ENCODE results near the gene ARHGEF1.
A peak's percentile ranks its signal among the peaks of the same experiment; 100 is the strongest.

Gene ARHGEF1, protein sequence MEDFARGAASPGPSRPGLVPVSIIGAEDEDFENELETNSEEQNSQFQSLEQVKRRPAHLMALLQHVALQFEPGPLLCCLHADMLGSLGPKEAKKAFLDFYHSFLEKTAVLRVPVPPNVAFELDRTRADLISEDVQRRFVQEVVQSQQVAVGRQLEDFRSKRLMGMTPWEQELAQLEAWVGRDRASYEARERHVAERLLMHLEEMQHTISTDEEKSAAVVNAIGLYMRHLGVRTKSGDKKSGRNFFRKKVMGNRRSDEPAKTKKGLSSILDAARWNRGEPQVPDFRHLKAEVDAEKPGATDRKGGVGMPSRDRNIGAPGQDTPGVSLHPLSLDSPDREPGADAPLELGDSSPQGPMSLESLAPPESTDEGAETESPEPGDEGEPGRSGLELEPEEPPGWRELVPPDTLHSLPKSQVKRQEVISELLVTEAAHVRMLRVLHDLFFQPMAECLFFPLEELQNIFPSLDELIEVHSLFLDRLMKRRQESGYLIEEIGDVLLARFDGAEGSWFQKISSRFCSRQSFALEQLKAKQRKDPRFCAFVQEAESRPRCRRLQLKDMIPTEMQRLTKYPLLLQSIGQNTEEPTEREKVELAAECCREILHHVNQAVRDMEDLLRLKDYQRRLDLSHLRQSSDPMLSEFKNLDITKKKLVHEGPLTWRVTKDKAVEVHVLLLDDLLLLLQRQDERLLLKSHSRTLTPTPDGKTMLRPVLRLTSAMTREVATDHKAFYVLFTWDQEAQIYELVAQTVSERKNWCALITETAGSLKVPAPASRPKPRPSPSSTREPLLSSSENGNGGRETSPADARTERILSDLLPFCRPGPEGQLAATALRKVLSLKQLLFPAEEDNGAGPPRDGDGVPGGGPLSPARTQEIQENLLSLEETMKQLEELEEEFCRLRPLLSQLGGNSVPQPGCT

DNA sequence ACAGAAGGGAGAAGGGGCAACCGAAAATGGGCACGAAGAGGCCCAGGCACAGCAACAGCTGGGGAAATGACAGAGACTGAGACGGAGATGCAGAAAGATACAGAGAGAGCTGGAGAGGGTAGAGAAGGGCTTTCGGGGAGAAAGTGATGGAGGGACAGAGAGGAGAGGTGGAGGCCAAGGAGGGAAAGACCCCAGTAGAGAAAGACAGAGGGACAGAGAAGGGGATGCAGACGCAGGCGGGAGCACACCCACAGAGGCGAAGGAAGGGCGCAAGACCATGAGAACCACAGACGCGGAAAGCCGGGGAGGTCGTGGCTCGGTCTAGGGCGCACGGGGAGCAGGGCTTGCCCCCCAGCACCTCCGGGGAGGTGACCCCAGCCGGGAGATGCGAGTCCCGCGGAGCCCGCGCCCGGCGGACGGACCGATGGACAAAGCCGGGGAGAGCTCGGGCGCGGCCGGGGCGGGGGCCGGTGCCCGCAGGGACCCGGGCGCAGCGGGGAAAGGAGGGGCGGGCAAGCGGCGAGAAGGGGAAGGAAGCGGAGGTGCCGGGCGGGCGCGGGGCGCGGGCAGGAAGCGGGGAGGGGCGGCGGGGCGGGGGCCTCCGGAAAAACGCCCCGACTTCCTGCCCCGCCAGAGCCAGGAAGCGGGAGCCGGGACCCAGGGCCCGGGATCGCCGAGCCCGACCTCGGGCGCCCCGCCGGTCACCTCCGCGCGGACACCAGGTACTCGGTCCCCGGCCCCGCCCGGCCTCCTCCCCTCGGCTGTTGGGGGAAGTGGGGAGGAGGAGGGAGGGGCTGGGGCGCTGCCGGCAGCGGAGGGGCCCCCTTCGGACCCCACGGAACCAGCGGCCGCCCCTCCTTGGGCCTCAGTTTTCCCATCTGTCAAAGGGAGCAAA lies at the start of gene ARHGEF1:
TSS of gene ARHGEF1 (plus strand) at position 617 of the 895 bp plus-strand sequence. CDS start 4,899 bp downstream, outside the sequence.
- DNase-seq (ENCODE audit: low read depth), result no peak

DNA sequence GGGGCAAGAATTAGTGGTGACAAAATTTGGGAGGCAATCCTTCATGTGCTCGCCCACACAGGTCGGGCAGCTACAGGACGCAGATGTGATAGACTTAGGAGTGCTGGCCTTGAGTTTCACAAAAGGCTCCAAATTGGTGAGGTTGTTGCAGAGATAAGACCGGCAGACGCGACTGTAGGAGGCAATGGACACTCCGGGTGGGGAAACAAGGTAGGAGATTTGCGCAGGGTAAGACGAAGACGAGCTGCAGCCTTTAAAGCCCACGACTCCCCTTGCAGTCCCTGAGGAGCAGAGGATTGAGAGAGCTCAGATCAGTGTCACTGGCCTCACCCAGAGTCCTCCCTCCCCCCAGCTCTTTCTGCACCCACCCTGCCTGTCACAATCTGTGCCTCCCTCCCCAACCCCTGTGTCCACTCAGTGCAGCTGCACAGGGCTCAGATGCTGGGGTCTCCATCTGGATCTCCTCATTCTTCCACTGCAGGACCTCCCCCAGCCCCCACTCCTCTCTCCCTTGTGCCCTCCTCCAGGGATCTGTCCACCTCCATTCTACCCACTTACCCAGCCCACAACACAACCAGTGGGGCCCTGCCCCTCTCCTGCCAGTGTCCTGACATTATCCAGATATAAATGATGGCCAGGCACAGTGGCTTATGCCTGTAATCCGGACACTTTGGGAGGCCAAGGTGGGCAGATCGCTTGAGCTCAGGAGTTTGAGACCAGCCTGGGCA lies 44.8 kb upstream of the ARHGEF1 start:
- no peak for DNase-seq (ENCODE audit: low read depth)

DNA sequence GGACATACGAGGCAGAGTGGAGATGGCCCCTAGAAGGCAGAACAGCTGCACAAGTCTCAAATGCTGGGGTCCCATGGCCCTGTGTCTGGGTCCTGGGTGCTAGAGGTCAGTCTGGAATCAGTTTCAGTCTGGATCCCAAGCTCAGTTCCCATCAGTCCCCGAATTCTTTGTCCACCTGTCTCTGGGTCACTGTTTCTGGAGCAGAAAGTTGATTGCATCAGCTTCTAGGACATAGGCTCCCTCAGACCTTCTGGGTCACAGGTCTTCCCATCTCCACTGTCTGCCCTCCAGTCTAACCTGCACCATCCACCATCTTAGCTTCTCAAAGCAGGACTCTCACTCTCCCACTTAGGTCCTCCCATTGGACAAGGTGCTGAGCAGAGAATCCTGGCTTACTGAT lies 43.8 kb upstream of the ARHGEF1 start:
- DNase-seq (ENCODE audit: low read depth), result no peak

DNA sequence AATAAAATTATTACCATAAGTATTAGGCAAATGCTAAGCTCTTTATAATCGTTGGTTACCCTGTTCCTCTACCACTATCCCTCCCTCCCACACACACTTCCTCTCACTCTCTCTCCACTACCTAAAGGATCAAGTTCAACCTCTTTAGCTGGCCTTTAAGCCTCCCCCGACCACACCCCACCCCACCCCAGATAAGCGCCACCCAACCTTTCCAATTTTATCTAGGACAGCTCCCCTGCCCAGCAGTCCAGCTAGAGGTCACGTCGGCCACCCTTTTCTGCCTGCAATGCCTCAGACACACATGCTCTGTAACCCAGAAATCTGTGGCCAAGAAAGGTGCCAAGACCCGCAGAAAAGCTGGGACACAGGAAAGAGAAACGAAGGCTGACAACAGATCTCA lies 39.6 kb upstream of the ARHGEF1 start:
- no peak for DNase-seq (ENCODE audit: low read depth)

DNA sequence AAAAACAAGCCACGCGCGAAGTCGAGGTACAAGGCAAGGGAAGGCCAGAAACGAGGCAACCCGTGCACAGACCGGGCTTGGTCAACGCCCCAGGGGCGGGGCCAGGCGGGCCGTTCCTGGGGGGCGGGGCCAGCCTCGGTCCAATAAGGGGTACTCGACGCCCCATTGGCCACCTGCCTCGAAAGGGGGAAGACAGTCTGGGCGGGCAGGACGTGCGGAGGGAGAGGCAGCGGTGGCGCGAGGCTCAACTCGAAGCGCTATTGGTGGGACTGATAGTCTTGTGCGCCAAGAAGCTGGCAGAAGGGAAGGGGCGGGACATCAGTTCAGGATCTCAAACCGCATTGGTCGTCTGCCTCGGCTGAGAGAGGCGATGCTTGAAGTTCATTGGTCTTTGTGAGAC lies 38.4 kb upstream of the ARHGEF1 start, which contains the start of gene LYPD4:
TSS of gene LYPD4 (minus strand) at position 83 of the 400 bp plus-strand sequence. CDS start 5,398 bp downstream, outside the sequence.
- DNase-seq (ENCODE audit: low read depth), result no peak

DNA sequence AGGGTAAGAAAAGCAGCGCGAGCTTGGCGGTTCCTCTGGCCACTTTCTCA lies 38.2 kb upstream of the ARHGEF1 start, which contains the start of gene DMRTC2:
TSS of gene DMRTC2 (plus strand) at position 42 of the 50 bp plus-strand sequence. CDS start 2,387 bp downstream, outside the sequence.
- no peak for DNase-seq (ENCODE audit: low read depth)

DNA sequence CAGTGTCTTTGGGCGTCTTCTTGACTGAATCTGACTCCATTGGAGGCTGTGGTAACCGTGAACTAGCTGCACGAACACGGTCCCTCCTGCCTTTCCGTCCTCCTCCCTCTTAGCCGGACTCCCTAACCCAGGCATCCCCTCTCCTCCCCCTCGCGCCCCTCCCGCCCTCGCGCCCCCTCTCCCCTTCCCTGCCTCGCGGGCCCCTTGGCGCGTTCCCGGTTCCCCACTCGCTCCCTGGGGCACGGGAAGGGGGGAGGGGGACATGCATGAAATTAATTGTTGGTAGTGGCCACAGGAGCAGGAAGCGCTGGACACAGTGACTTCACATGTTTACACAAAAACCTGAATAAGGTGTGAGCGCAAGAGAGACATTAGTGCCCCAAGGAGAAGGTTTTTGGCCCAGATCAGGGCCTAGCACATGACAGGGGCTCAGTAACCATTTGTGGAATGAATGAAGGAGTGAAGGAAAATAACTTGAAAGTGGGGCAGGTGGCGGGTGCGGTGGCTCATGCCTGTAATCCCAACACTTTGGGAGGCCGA lies 37.9 kb upstream of the ARHGEF1 start:
- no peak for DNase-seq (ENCODE audit: low read depth)

DNA sequence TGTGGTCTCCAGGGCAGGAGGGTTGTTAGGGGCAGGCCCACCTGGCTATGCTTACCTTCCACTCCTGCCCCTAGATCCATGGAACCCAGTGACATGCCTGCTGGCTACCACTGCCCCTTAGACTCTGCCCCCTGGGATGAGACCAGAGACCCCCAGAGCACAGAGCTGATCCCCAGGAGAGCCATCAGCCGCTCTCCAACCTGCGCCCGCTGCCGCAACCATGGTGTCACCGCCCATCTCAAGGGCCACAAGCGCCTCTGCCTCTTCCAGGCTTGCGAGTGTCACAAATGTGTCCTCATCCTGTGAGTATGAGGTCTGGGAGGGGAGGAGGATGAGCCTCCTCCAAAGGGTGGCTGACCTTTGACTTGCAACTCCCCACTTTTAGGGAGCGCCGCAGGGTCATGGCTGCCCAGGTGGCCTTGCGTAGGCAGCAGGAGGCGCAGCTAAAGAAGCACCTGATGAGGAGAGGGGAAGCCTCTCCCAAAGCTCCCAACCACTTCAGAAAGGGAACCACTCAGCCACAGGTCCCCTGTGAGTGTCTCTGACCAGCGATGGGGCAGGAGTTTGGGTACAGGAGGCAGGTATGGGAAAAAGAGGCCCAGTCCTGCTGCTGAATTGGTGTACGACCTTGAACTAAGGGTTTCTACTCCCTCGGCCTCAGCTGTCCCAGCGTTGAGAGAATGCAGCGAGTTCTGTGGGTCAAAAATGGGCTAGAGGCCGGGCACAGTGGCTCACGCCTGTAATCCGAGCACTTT lies 35.5 kb upstream of the ARHGEF1 start:
- DNase-seq (ENCODE audit: low read depth), result no peak

DNA sequence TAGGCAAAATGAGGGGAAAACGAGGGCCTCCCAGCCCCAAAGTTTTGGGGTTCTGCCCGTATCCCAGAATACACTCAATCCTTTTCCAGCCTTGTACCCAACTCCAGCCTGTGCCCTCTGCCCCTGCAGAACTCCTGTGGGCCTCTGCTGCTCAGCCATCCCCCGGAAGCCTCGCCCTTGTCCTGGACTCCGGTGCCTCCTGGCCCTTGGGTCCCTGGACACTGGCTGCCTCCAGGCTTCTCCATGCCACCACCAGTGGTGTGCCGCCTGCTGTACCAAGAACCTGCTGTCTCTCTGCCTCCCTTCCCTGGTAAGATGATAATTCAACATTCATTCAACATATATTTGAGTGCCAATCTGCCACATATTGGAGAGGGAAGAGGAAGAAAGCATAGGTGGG lies 34.3 kb upstream of the ARHGEF1 start:
- no peak for DNase-seq (ENCODE audit: low read depth)

DNA sequence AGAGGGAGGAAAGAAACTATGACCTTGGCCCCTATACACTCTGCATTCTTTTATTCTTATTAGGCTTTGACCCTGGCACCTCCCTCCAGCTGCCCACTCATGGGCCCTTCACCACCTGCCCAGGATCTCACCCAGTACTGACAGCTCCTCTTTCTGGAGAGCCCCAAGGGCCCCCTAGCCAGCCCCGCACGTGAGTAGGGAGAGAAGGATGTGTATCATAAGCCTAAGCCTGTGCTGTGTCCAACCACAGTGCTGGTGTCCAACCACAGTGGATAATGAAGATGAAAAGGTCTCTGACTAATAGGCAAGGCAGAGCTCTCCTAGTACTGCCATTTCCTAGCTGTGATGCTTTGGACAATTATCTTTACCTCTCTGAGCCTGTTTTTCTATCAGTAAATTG lies 33.9 kb upstream of the ARHGEF1 start:
- no peak for DNase-seq (ENCODE audit: low read depth)

DNA sequence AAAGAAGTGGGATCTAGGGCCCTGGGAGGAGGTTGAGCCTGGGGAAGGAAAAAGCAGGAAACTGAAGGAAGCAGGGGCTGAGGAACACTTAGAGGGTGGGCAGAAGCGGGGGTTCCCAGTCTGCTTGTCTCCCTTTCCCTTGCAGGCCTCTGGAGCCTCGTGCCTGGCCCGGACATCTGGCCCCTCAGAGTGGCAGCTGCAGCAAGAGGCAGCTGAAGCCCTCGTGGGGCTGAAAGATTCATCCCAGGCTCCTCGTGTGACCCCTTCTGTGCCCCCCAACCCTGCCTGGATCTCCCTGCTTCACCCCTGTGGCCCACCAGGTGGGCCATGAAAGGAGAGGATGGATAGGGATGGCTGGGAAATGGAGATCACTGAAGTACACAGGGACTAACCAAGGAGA lies 32.6 kb upstream of the ARHGEF1 start:
- DNase-seq (ENCODE audit: low read depth), result no peak

DNA sequence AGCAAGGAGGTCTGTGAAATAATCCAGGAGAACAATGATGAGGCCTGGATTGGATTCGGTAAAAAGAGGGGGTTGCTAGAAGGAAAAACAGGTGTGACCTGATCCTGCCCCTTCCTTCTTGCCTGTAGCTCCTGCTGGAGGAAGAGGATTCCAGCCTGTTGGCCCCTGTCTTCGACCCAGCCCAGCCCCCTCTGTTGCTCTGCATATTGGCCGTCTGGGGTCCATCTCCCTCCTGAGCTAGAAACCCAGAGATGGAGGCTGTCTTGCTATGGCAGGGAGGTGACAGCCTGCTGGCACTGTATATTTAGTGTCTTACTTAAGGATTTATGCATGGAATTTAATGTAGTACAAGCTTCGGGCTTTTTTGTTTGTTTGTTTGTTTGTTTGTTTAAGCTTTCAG lies 31.5 kb upstream of the ARHGEF1 start:
- no peak for DNase-seq (ENCODE audit: low read depth)

DNA sequence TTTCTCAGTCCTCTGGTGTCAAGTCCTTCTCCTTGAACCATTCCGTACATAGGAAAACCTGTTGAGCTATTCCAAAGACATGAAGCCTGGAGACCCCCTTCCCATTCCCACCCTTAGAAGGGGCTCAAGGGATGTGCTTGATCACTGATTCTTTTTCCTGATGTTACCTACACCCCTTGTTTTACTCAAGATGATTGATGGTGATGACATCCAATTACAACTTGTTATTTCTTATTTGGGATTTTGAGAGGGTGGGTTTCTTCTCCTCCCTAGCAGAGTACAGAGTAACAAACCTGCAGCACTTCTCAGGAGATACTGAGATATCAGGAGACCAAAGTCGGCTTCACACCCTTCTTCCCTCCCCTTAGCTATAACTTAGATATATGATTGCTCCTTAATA lies 29.6 kb upstream of the ARHGEF1 start:
- DNase-seq (ENCODE audit: low read depth), result no peak

DNA sequence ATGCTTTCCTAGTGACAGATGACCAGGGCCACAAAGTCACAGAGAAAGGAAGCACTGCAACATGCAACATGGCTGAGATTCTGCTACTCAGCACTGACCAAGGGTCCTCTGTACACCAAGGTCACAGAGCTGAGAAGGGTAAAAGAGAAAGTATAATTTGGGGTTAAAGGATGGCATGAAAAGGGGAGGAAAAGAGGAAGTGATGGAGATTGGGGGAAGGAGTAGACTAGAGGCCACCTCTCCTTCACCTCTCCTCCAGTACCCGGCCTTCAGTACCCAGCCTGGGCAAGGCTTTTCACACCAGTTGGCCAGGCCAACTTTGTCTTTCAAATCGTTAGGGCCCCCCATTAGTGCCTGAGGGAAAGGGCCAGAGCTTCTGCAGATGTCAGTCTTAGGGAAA lies 29.2 kb upstream of the ARHGEF1 start:
- DNase-seq (ENCODE audit: low read depth), result no peak

DNA sequence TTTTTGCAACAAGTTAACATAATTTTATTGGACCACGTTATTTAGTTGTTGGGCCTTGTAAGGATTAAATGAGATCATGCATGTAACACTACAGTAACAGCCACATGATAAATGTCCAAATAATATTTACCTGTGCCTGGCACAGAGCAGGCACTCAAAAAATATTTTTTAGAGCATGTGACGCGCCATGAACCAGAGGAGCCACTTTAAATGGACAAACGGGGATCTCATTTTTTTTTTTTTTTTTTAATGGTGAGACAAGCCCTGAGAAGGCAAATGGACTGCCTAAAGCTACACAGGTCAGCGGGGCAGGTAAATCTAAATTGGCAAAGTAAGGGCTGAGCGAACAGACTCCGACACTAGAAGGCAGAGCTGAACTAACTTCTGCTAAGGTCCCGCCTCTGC lies 23.8 kb upstream of the ARHGEF1 start:
- no peak for DNase-seq (ENCODE audit: low read depth)

DNA sequence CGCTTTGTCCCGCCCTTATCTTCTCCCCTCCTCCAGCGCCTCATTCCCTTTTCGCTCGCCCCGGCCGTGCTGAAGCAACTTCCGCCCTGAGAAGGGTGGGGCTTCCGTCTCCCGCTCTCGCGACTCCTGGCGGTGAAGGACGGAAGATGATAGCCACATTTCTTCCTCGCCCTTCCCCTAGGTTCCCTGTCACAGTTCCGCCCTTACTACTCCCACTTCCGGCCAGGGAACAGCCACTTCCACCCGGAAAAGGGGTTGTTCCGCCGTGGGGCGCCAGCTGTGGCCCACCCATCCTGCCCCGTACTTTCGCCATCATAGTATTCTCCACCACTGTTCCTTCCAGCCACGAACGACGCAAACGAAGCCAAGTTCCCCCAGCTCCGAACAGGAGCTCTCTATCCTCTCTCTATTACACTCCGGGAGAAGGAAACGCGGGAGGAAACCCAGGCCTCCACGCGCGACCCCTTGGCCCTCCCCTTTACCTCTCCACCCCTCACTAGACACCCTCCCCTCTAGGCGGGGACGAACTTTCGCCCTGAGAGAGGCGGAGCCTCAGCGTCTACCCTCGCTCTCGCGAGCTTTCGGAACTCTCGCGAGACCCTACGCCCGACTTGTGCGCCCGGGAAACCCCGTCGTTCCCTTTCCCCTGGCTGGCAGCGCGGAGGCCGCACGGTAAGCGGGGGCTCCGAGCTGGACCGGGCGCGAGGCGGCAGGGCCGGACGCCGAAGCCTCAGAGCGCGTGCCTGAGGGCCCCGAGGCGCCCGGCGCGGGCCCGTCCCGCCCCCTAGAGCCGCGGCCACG lies 23.2 kb upstream of the ARHGEF1 start, which contains the start of gene RPS19:
TSS of gene RPS19 (plus strand) at position 638 of the 801 bp plus-strand sequence. CDS start 520 bp downstream, outside the sequence.
- peak; percentile 98 for DNase-seq (ENCODE audit: low read depth)

DNA sequence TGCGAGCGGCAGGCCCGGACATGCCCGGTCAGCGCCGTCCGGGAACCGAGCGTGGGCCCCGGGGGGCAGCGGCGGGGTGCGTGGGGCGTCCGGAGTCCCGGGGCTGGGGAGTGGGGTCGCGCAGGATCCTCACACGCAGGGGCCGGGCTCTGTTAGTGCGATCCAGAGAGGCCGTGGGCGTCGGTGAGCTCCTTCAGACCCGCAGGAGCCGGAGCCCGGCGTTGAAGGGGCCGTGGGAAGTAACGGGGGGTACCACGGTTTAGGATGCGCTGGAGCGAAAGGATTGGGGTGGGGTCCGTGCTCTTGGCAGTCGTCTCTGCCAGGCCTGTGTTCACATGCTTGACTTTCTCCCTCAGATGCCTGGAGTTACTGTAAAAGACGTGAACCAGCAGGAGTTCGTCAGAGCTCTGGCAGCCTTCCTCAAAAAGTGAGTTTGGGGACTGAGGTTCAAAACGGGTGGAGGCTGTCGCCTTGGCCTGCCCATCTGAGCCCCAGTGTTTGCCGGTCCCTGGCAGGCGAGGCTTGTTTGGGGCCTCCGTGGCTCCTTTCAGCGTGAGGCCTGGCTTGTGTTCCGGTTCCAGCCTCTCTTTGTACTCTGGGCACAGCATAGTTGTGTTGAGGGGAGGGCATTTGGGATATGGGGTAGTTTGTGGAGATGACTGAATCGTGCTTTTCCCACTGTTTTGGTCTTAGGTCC lies 22.4 kb upstream of the ARHGEF1 start:
- no peak for DNase-seq (ENCODE audit: low read depth)

DNA sequence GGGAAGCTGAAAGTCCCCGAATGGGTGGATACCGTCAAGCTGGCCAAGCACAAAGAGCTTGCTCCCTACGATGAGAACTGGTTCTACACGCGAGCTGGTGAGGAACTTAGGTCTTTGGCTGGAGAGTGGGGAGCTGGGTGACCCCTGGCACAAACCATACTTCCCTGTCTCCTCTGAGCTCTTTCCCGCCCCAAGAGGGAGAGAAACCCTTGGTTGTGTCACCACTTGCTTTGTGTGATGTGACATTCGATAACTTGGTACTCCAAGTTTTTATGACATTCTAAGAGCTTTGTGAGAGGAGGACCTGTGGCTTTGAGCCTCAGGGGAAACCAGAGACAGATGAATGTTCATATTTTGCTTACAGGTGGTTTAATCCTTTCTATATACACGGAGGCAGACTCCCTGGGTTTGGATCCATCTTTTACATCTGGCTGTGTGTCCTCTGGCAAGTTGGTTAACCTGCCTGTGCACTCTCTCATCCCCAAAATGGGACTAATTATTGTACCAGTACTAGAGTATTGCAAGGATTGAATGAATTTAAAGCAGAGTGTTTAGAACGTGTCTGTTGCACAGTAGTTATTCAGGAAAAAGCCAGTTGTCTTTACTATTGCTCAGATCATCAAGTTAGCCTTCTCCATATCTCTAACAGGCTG lies 21.7 kb upstream of the ARHGEF1 start:
- no peak for DNase-seq (ENCODE audit: low read depth)

DNA sequence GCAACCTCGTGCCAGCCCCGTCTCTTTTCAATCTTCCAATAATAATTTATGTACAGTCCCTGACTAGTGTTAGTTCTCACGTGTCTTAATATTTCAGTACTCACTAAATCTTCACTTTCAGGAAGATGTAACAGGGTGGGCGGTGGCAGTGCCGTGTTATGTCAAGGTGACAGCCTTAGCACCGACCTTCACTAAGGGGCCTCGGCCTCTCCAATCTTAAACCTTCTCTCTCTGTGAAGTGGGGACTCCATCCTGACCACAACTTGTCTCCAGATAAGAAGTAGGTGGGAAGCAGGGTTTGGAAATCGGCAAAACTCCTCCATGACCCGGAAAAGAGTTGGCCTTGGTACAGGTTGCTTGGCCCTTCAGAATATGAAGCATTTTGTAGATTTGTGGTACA lies 21.1 kb upstream of the ARHGEF1 start:
- DNase-seq (ENCODE audit: low read depth), result no peak

All from stromal cell of bone marrow (primary cell).